Astrocyte (in vitro differentiated cells and primary cell): ENCODE measurements around the gene THEM5. TPM values are rescaled to one million over a fixed set of nuclear protein-coding genes. Genes with fewer than 3 reads are reported as not detected.

Experiments used
- DNase-seq: peaks from one replicate; pipeline ENCODE4 v3.0.0-alpha.2; 2010; ENCODE audit warnings: low read depth
- FAIRE-seq: peaks from 2 replicates; lab custom pipeline; 2011; peaks lifted over from hg19 to GRCh38; lab: Jason Lieb, UNC
- H2AFZ ChIP-seq: 2 replicates; pipeline ENCODE4 v1.6.0; 2012; ENCODE audit warnings: low read depth, low read length, inconsistent platforms
- H3K27ac ChIP-seq: 2 replicates; pipeline ENCODE4 v1.5.1; 2011; ENCODE audit warnings: low read depth, low read length, inconsistent platforms
- H3K27me3 ChIP-seq: 2 replicates; pipeline ENCODE4 v1.6.0; 2011; ENCODE audit warnings: low read length, inconsistent platforms; ENCODE audit not compliant: insufficient read depth
- H3K36me3 ChIP-seq: 2 replicates; pipeline ENCODE4 v1.5.1; 2011; ENCODE audit warnings: low read length, inconsistent platforms; ENCODE audit not compliant: insufficient read depth
- H3K4me1 ChIP-seq: 2 replicates; pipeline ENCODE4 v1.5.1; 2011; ENCODE audit warnings: low read length, inconsistent platforms; ENCODE audit not compliant: insufficient read depth
- H3K4me2 ChIP-seq: 2 replicates; pipeline ENCODE4 v1.6.0; 2012; ENCODE audit warnings: low read length, inconsistent platforms
- H3K4me3 ChIP-seq: 2 replicates; pipeline ENCODE4 v1.5.1; 2011; ENCODE audit warnings: low read depth, mild to moderate bottlenecking, low read length, inconsistent platforms; ENCODE audit not compliant: insufficient read depth
- H3K79me2 ChIP-seq: 2 replicates; pipeline ENCODE4 v1.6.0; 2012; ENCODE audit warnings: mild to moderate bottlenecking, low read length, inconsistent platforms; ENCODE audit not compliant: insufficient read depth
- H3K9ac ChIP-seq: 2 replicates; pipeline ENCODE4 v1.6.0; 2012; ENCODE audit warnings: mild to moderate bottlenecking, low read length, inconsistent platforms
- H3K9me3 ChIP-seq: 2 replicates; pipeline ENCODE4 v1.5.1; 2012; ENCODE audit warnings: low read depth, mild to moderate bottlenecking, low read length, inconsistent platforms; ENCODE audit not compliant: insufficient read depth
- H4K20me1 ChIP-seq: 2 replicates; pipeline ENCODE4 v1.6.0; 2012; ENCODE audit warnings: low read length, inconsistent platforms; ENCODE audit not compliant: insufficient read depth
- H3K27ac Mint-ChIP-seq: one replicate; pipeline ENCODE4 v1.8.0; 2021; ENCODE audit warnings: mild to moderate bottlenecking, mixed read lengths; ENCODE audit not compliant: unreplicated experiment
- H3K27me3 Mint-ChIP-seq: one replicate; pipeline ENCODE4 v1.8.0; 2021; ENCODE audit warnings: low read depth, mixed read lengths; ENCODE audit not compliant: unreplicated experiment
- H3K36me3 Mint-ChIP-seq: one replicate; pipeline ENCODE4 v1.8.0; 2021; ENCODE audit warnings: low read depth, mixed read lengths; ENCODE audit not compliant: unreplicated experiment
- H3K4me1 Mint-ChIP-seq: one replicate; pipeline ENCODE4 v1.8.0; 2021; ENCODE audit warnings: low read depth, mixed read lengths; ENCODE audit not compliant: unreplicated experiment
- H3K4me3 Mint-ChIP-seq: one replicate; pipeline ENCODE4 v1.8.0; 2021; ENCODE audit warnings: mild to moderate bottlenecking, moderate library complexity, mixed read lengths; ENCODE audit not compliant: unreplicated experiment
- H3K9me3 Mint-ChIP-seq: one replicate; pipeline ENCODE4 v1.8.0; 2021; ENCODE audit warnings: mild to moderate bottlenecking, mixed read lengths; ENCODE audit not compliant: unreplicated experiment
- CTCF ChIP-seq: IDR thresholded peaks from 2 replicates; pipeline ENCODE4 v1.5.1; 2011; ENCODE audit warnings: low read depth, mild to moderate bottlenecking, inconsistent platforms, low read length, moderate library complexity; ENCODE audit not compliant: insufficient read depth
- EZH2 ChIP-seq: IDR thresholded peaks from 2 replicates; pipeline ENCODE4 v1.6.1; 2012; ENCODE audit warnings: mild to moderate bottlenecking, low read length, inconsistent platforms; ENCODE audit not compliant: insufficient read depth
- total RNA-seq: library from RNA; stranded (reverse); gene quantifications from 2 replicates; pipeline ENCODE4 v1.2.1, GENCODE V29; 2021

THEM5 gene
- total RNA-seq, 1 donor from 2014 or later, result not detected

GRCh38 chr1:151811181-151811580 lies 42.3 kb downstream of the THEM5 start:
- DNase-seq (no peak), FAIRE-seq (no peak)
- no peak overlapping the region for H3K4me3 Mint-ChIP-seq
- no peaks in the 10 kb centered on the region for H3K36me3 Mint-ChIP-seq
- Histone ChIP-seq H3K36me3 (no peaks in the 10 kb centered on the region), H3K4me2 (no peak overlapping the region), H3K27ac (no peak overlapping the region), H3K9ac (no peak overlapping the region), H3K79me2 (no peaks in the 10 kb centered on the region), H2AFZ (no peak overlapping the region), H3K4me3 (no peak overlapping the region), H3K27me3 (peaks cover 42% of the 10 kb centered on the region), H3K4me1 (no peaks in the 10 kb centered on the region), H3K9me3 (no peaks in the 10 kb centered on the region), H4K20me1 (no peaks in the 10 kb centered on the region)
- TF ChIP-seq EZH2 (no peak), CTCF (no peak)
- peak overlapping the region; percentile 60 for H3K27ac Mint-ChIP-seq
- H3K27me3 Mint-ChIP-seq, result peaks cover 55% of the 10 kb centered on the region
- H3K4me1 Mint-ChIP-seq, result peaks cover 11% of the 10 kb centered on the region
- H3K9me3 Mint-ChIP-seq, result peaks cover 1% of the 10 kb centered on the region

GRCh38 chr1:151809985-151810556 lies 43.4 kb downstream of the THEM5 start:
- Mint-ChIP-seq H3K4me3 (no peak overlapping the region), H3K27ac (peak overlapping the region; percentile 92), H3K9me3 (no peaks in the 10 kb centered on the region), H3K36me3 (no peaks in the 10 kb centered on the region), H3K4me1 (peaks cover 11% of the 10 kb centered on the region), H3K27me3 (peaks cover 58% of the 10 kb centered on the region)
- Histone ChIP-seq H3K79me2 (no peaks in the 10 kb centered on the region), H3K36me3 (no peaks in the 10 kb centered on the region), H3K27me3 (peaks cover 45% of the 10 kb centered on the region), H3K4me2 (no peak overlapping the region), H3K4me1 (no peaks in the 10 kb centered on the region), H2AFZ (no peak overlapping the region), H3K9ac (no peak overlapping the region), H3K27ac (no peak overlapping the region), H3K4me3 (no peak overlapping the region), H4K20me1 (no peaks in the 10 kb centered on the region), H3K9me3 (no peaks in the 10 kb centered on the region)
- DNase-seq, result no peak
- FAIRE-seq, result no peak
- TF ChIP-seq EZH2 (no peak), CTCF (no peak)

GRCh38 chr1:151809290-151809984 lies 44.1 kb downstream of the THEM5 start:
- TF ChIP-seq CTCF, result no peak
- TF ChIP-seq EZH2, result no peak
- H3K4me1 Mint-ChIP-seq, result peaks cover 11% of the 10 kb centered on the region
- peak overlapping the region; percentile 92 for H3K27ac Mint-ChIP-seq
- Histone ChIP-seq H3K36me3 (no peaks in the 10 kb centered on the region), H3K4me3 (no peak overlapping the region), H3K9ac (no peak overlapping the region), H3K27ac (no peak overlapping the region), H3K4me2 (no peak overlapping the region), H3K9me3 (no peaks in the 10 kb centered on the region), H3K4me1 (no peaks in the 10 kb centered on the region), H3K79me2 (no peaks in the 10 kb centered on the region), H3K27me3 (peaks cover 51% of the 10 kb centered on the region), H2AFZ (no peak overlapping the region), H4K20me1 (no peaks in the 10 kb centered on the region)
- peaks cover 57% of the 10 kb centered on the region for H3K27me3 Mint-ChIP-seq
- no peak overlapping the region for H3K4me3 Mint-ChIP-seq
- DNase-seq, result no peak
- no peak for FAIRE-seq
- no peaks in the 10 kb centered on the region for H3K36me3 Mint-ChIP-seq
- H3K9me3 Mint-ChIP-seq, result no peaks in the 10 kb centered on the region
